ENCODE data around the gene MPP3. TPM values are rescaled to one million over a fixed set of nuclear protein-coding genes. Genes with fewer than 3 reads are reported as not detected.
A peak's percentile ranks its signal among the peaks of the same experiment; 100 is the strongest.

MPP3 gene
- total RNA-seq, 6 experiments from 2014 or later, result 5.5 to 6.9 (median 5.9) TPM

DNA sequence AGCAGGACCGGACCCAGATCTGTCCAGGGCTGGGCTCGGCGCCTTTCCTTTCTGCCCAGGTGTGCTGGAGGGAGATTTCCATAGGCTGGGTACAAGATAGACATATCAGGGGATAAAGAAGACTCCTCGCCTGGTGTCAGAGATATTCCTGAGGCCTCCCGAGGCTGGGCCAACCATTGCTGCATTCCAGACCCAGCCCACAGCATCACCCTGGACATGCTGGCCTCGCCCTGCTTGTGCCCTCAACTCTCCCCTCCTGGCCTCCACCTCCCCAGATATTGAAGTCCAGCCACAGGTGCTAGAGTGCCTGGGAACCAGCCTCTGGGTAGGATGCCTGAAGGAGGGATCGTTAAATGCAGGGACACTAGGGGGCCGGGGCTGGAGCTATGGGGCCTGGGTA, 16.2 kb upstream of the MPP3 start:
- no peaks in the 10 kb centered on the region for H3K36me3 Mint-ChIP-seq (ENCODE audit: low read depth)
- peaks cover 12% of the 10 kb centered on the region; the same call in 1 of the 2 replicates for H3K4me1 Mint-ChIP-seq (ENCODE audit: low read depth)
- DNase-seq, result no peak
- no peak overlapping the region for H3K27ac Mint-ChIP-seq
- H3K9me3 Mint-ChIP-seq, result no peaks in the 10 kb centered on the region
- TF ChIP-seq CTCF (IDR thresholded peaks at IDR 0.05), result no peak
- H3K27me3 Mint-ChIP-seq (ENCODE audit: insufficient read depth), result peaks cover 37% of the 10 kb centered on the region
- H3K4me3 Mint-ChIP-seq, result no peak overlapping the region

GRCh38 chr17:43848601-43849000, 15.7 kb upstream of the MPP3 start:
- no peaks in the 10 kb centered on the region for H3K36me3 Mint-ChIP-seq (ENCODE audit: low read depth)
- no peak overlapping the region for H3K4me3 Mint-ChIP-seq
- DNase-seq, result no peak
- no peak overlapping the region for H3K27ac Mint-ChIP-seq
- peaks cover 12% of the 10 kb centered on the region; the same call in 1 of the 2 replicates for H3K4me1 Mint-ChIP-seq (ENCODE audit: low read depth)
- TF ChIP-seq CTCF (IDR thresholded peaks at IDR 0.05), result no peak
- H3K9me3 Mint-ChIP-seq, result no peaks in the 10 kb centered on the region
- H3K27me3 Mint-ChIP-seq (ENCODE audit: insufficient read depth), result peaks cover 33% of the 10 kb centered on the region

- no peak within 1 kb of the TSS for H3K27ac Mint-ChIP-seq
- no peaks in the 10 kb centered on the region for H3K9me3 Mint-ChIP-seq
- TF ChIP-seq CTCF (IDR thresholded peaks at IDR 0.05), result no peak
- no peak for DNase-seq
- H3K4me1 Mint-ChIP-seq (ENCODE audit: low read depth), result peaks cover 14% of the 10 kb centered on the region
- H3K4me3 Mint-ChIP-seq, result no peak within 1 kb of the TSS
- H3K36me3 Mint-ChIP-seq (ENCODE audit: low read depth), result no peaks in the 10 kb centered on the region
- H3K27me3 Mint-ChIP-seq (ENCODE audit: insufficient read depth), result peaks cover 23% of the 10 kb centered on the region
Observed at GRCh38 chr17:43846963-43847371, 14.0 kb upstream of the MPP3 start, which contains the start of gene CD300LG. Gene CD300LG (plus strand): TSS chr17:43847176. CDS start chr17:43847217, 41 bp downstream.

DNA sequence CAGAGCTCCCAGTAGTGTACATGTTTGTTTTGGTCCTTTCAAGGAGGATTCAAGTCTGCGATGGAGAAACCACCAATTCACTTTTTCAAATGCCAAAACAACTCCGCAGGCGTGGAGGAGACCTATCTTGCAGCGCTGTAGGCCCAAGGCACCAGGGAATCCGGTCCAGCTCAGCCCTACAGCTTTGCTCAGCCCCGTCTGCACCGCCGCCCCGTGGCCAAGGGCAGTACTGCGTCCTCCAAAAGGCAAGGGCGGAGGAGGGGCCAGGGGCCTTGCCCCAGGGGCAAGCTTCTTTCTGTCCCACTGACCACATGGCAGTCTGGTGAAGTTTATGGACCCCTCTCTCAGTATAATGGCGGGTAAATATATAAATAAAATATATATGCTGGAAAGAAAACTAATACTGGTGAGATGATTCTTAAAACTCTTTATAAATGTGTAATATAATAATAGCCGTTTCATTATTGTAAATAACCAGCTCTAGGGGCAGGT, 13.3 kb upstream of the MPP3 start:
- Mint-ChIP-seq H3K36me3 (ENCODE audit: low read depth) (no peaks in the 10 kb centered on the region), H3K27ac (no peak overlapping the region), H3K4me3 (no peak overlapping the region), H3K4me1 (ENCODE audit: low read depth) (peaks cover 21% of the 10 kb centered on the region), H3K9me3 (no peaks in the 10 kb centered on the region), H3K27me3 (ENCODE audit: insufficient read depth) (peaks cover 19% of the 10 kb centered on the region)
- peak; percentile 97 for TF ChIP-seq CTCF (IDR thresholded peaks at IDR 0.05)
- peak; percentile 32 for DNase-seq

DNA sequence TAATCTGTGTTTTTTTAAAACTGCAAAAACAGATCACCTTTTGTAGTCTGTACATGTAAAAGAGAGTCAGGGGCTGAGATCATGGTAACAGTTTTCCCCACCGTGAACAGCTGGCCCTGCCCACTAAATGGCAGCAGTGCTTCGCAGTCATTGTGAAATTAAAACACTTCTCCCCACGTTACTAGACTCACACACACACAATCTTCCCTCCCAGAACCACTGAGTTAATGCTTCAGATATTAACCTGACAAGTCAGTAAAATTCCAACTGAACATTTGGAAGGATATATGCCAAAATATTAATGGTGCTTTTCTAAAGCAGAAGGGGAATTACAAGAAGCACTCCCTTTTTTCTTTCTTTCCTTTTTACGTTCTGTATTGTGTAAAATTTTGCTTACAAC, 12.8 kb upstream of the MPP3 start:
- H3K36me3 Mint-ChIP-seq (ENCODE audit: low read depth), result no peaks in the 10 kb centered on the region
- H3K9me3 Mint-ChIP-seq, result no peaks in the 10 kb centered on the region
- H3K4me1 Mint-ChIP-seq (ENCODE audit: low read depth), result peaks cover 25% of the 10 kb centered on the region
- H3K27ac Mint-ChIP-seq, result no peak overlapping the region
- H3K27me3 Mint-ChIP-seq (ENCODE audit: insufficient read depth), result peaks cover 17% of the 10 kb centered on the region
- TF ChIP-seq CTCF (IDR thresholded peaks at IDR 0.05), result no peak
- no peak overlapping the region for H3K4me3 Mint-ChIP-seq
- no peak for DNase-seq

- H3K27ac Mint-ChIP-seq, result no peak overlapping the region
- no peak for DNase-seq
- TF ChIP-seq CTCF (IDR thresholded peaks at IDR 0.05), result no peak
- H3K4me1 Mint-ChIP-seq (ENCODE audit: low read depth), result peaks cover 32% of the 10 kb centered on the region
- H3K27me3 Mint-ChIP-seq (ENCODE audit: insufficient read depth), result peaks cover 21% of the 10 kb centered on the region
- H3K36me3 Mint-ChIP-seq (ENCODE audit: low read depth), result no peaks in the 10 kb centered on the region
- no peaks in the 10 kb centered on the region for H3K9me3 Mint-ChIP-seq
- H3K4me3 Mint-ChIP-seq, result no peak overlapping the region
Observed at GRCh38 chr17:43844241-43844640, 11.3 kb upstream of the MPP3 start.

Measured in HFFc6 (cell line).